Measurements from ENCODE around the gene KIFBP. TPM values are rescaled to one million over a fixed set of nuclear protein-coding genes. Genes with fewer than 3 reads are reported as not detected.

Gene KIFBP
- total RNA-seq, 4 donors from 2014 or later: 7.4 to 49.2 (median 30.4) TPM

- no peak for TF ChIP-seq POLR2A (IDR thresholded peaks at IDR 0.05)
- no peak for TF ChIP-seq CTCF (IDR thresholded peaks at IDR 0.05)
- peak overlapping the region; percentile 71 to 79 for H3K27ac ChIP-seq
- peak overlapping the region; percentile 58 to 99 for H3K4me3 ChIP-seq
- peaks cover 5 to 6% of the 10 kb centered on the region in 2 donors for H3K4me1 ChIP-seq
- no peaks in the 10 kb centered on the region for H3K27me3 ChIP-seq
- no peaks in the 10 kb centered on the region for H3K36me3 ChIP-seq
- H3K9me3 ChIP-seq: no peaks in the 10 kb centered on the region
- intact Hi-C loops (cut with DNase I; ENCODE audit: low total_unique reads): no loop called here
- DNase-seq: no peak
These were observed 33.2 kb upstream of the KIFBP start for GRCh38 chr10:68955355-68955831.

DNA sequence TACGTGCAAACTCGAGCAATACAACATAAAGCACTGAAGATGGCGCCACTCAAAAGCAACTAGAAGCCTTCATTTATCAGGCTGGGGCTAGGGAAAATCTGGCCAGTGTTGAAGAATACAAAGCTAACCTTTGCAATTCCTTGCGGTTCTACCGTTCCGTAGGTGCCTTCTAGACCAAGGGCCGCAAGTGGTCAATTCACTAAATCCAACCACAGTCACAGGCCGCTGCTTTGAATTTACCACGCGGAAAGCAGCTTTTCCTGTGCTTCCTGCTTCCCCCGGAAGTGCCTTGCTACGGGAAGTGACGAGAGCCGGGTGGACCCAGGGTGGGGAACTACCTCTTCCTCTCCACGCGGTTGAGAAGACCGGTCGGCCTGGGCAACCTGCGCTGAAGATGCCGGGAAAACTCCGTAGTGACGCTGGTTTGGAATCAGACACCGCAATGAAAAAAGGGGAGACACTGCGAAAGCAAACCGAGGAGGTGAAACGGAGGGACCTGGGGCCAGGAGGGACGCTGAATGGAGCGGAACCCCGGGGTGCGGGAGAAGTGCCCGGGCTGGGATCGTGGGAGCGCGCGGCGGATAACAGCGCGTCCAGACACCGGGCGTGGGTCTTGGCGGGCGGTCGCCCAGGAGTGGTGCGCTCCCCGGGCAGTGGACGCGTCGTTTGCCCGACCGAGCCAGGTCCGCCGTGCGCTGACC lies 32.6 kb upstream of the KIFBP start, which contains the start of gene DDX21:
Gene DDX21, plus strand, starts transcription at position 339 of the 701 bp plus-strand sequence. Its CDS starts 56 bp downstream, at position 395.
- H3K27ac ChIP-seq: peak within 1 kb of the TSS; percentile 71 to 79
- TF ChIP-seq CTCF (IDR thresholded peaks at IDR 0.05): peak; percentile 39 to 59 (median 44)
- peak in 1 of 2 donors; percentile 47 for TF ChIP-seq POLR2A (IDR thresholded peaks at IDR 0.05)
- no peaks in the 10 kb centered on the region for H3K9me3 ChIP-seq
- peaks cover 5 to 6% of the 10 kb centered on the region in 2 donors for H3K4me1 ChIP-seq
- no peaks in the 10 kb centered on the region for H3K27me3 ChIP-seq
- peak; percentile 85 to 86 for DNase-seq
- H3K36me3 ChIP-seq: no peaks in the 10 kb centered on the region
- intact Hi-C loops (cut with DNase I; ENCODE audit: low total_unique reads): no loop called here
- H3K4me3 ChIP-seq: peak within 1 kb of the TSS; percentile 58 to 99

- Histone ChIP-seq H3K27ac (peak overlapping the region in 1 of 2 donors; percentile 79), H3K4me3 (peak overlapping the region; percentile 58 to 99), H3K36me3 (no peaks in the 10 kb centered on the region), H3K9me3 (no peaks in the 10 kb centered on the region), H3K27me3 (no peaks in the 10 kb centered on the region), H3K4me1 (peaks cover 5 to 6% of the 10 kb centered on the region in 2 donors)
- TF ChIP-seq CTCF (IDR thresholded peaks at IDR 0.05): no peak
- no peak for TF ChIP-seq POLR2A (IDR thresholded peaks at IDR 0.05)
- intact Hi-C loops (cut with DNase I; ENCODE audit: low total_unique reads): no loop called here
- DNase-seq: no peak
These were observed 31.4 kb upstream of the KIFBP start for GRCh38 chr10:68957284-68957615.

DNA sequence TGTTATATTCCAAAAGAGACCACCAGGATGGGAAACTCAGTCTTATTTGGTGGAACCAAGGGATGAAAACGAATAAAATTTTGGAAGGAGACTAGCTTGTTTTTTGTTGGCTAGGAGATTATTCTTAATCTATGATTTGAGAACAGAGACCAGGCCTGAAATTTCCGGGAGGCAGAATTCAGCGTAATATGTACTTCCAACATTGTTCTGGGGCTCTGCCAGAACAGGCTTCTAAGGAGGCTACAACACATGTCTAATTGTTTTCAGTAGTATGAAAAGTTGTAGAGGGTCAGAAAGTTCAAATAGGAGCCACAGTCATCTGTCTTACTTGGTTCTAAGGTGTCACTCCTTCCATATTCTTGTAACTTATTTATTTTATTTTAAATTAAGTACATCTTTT lies 30.9 kb upstream of the KIFBP start:
- H3K36me3 ChIP-seq: no peaks in the 10 kb centered on the region
- intact Hi-C loops (cut with DNase I; ENCODE audit: low total_unique reads): no loop called here
- H3K4me1 ChIP-seq: peaks cover 5 to 6% of the 10 kb centered on the region in 2 donors
- peak overlapping the region in 1 of 2 donors; percentile 58 for H3K4me3 ChIP-seq
- H3K27me3 ChIP-seq: no peaks in the 10 kb centered on the region
- no peak for DNase-seq
- H3K27ac ChIP-seq: no peak overlapping the region
- no peaks in the 10 kb centered on the region for H3K9me3 ChIP-seq
- no peak for TF ChIP-seq POLR2A (IDR thresholded peaks at IDR 0.05)
- no peak for TF ChIP-seq CTCF (IDR thresholded peaks at IDR 0.05)

DNA sequence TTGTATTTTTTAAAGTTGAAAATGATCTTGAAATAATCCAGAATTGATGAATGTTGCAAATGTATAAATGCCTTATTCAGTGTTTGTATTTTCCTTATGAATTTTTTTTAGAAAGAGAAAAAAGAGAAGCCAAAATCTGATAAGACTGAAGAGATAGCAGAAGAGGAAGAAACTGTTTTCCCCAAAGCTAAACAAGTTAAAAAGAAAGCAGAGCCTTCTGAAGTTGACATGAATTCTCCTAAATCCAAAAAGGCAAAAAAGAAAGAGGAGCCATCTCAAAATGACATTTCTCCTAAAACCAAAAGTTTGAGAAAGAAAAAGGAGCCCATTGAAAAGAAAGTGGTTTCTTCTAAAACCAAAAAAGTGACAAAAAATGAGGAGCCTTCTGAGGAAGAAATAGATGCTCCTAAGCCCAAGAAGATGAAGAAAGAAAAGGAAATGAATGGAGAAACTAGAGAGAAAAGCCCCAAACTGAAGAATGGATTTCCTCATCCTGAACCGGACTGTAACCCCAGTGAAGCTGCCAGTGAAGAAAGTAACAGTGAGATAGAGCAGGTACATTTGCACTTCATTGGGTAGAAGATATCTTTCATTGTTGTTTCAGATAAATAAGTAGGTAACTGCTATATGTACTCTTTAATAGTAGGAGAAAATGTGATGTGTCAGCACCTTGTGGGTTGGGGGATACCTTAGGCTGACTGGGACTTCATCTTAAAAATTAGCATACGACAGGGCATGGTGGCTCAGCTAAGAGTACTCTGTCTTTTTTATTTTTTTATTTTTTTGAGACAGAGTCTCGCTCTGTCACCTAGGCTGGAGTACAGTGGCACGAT lies 28.7 kb upstream of the KIFBP start:
- Histone ChIP-seq H3K36me3 (no peaks in the 10 kb centered on the region), H3K4me3 (no peak overlapping the region), H3K27ac (no peak overlapping the region), H3K4me1 (peaks cover 5 to 6% of the 10 kb centered on the region in 2 donors), H3K9me3 (no peaks in the 10 kb centered on the region), H3K27me3 (no peaks in the 10 kb centered on the region)
- no peak for DNase-seq
- intact Hi-C loops (cut with DNase I; ENCODE audit: low total_unique reads): no loop called here
- TF ChIP-seq CTCF (IDR thresholded peaks at IDR 0.05) (no peak), POLR2A (IDR thresholded peaks at IDR 0.05) (no peak)

All from uterus (tissue), 4 donors.